Measurements from ENCODE around the gene PYGO2.
"Not testable (repeated sequence)": the region's sequence is repeated elsewhere in the genome, so short reads cannot be mapped to it uniquely, and the experiment has no call there.

Gene PYGO2

GRCh38 chr1:154977762-154978161, 16.2 kb upstream of the PYGO2 start:
- not testable (repeated sequence) for DNase-seq

DNA sequence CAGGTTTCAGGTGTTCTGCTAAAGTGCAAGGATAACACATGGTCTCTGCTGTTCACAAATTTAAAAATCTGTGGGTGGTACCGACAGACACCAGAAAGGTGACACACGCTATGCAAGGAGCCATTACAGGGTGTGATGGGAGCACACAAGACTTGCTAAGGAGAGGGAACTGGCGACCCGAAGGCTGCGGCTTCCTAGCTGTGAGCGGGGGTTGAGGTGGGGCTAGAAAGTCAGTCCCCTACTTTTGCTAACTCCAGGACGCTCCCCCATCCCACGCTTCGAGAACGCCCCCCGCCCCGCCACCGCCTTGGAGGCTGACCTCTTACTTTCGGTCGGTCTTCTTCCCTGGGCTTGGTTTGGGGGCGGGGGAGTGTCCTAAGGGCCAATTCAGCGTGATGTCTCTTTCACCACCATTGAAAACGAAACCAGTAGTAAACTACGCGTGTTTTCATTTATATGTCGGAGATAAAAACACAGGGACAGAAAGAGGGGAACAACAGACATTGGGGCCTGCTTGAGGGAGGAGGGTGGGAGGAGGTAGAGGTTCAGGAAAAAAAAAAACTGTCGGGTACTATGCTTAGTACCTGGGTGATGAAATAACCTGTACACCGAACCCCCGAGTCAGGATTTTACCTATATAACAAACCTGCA, 14.0 kb upstream of the PYGO2 start:
- peak; percentile 23 for DNase-seq

- DNase-seq: peak; percentile 99
Measured at GRCh38 chr1:154974808-154975408, 13.3 kb upstream of the PYGO2 start.

- peak; percentile 99 for DNase-seq
Measured at GRCh38 chr1:154974102-154974807, 12.7 kb upstream of the PYGO2 start, which contains the start of gene CKS1B. CKS1B (plus strand) TSS chr1:154974681; CDS start chr1:154974746, 65 bp downstream.

DNA sequence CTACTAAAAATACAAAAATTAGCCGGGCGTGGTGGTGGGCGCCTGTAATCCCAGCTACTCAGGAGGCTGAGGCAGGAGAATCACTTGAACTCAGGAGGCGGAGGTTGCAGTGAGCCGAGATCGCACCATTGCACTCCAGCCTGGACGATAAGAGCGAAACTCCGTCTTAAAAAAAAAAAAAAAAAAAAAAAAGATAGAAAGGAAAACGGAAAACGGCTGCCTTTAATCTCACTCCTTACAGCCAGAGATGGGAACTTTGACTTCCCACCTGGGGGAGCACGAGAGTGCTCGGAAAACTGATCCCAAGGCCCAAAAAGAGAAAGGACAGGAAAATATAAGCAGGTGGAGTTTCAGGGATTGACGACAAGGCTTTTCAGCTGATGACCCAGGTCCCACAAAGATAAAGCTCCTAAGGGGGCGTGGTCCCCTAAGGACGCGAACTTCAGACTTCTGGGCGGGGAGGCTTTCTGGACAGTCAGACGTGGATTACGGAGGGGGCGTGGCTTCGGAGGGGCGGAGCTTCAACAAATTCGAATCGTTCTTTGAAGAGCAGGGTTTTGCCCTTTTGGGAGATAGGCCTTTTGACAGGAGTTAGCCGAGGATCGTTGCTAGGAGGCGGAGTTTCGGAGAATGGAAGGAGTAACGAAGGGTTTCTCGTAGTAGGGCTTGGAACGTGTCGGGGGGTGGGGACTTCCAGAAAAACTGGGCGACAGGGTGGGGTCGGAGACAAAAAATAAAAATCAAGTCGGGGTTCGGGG, 11.9 kb upstream of the PYGO2 start:
- peak; percentile 92 for DNase-seq

DNA sequence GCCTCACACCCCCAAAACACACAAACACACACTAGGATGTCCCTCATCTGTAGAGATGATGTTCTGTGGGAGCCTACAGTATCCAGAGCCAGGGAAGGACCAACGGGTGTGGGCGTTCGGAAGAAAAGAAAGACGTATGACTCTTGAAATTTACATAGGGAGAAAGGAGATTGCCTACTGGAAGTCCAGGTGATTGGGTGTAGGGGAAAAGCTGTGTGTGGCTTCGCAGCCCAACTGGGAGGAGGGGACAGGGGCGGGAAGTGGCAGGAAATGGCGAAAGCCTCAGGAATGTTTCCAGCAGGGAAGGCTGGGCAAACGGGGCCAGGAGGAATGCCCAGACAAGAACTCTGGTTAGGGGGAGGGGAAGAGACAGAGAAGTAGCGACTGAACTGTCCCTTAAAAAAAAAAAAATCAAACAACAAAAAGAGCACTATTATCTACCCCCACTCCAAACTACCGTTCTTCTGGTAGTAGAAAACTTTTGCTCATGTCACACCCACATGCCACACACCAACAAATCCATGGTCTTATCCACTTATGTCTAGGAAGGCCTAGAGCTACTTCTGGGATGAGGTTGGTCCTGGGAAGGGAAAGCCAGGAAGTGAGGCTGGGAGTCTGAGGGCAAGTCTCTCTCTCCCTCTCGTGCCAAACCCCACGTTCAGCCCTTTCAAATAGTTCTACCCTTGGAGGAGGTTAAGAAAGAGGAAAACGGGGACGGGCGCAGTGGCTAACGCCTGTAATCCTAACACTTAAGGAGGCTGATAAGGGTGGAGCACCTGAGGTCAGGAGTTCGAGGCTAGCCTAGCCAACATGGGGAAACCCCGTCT, 11.1 kb upstream of the PYGO2 start:
- DNase-seq: peak; percentile 38

DNA sequence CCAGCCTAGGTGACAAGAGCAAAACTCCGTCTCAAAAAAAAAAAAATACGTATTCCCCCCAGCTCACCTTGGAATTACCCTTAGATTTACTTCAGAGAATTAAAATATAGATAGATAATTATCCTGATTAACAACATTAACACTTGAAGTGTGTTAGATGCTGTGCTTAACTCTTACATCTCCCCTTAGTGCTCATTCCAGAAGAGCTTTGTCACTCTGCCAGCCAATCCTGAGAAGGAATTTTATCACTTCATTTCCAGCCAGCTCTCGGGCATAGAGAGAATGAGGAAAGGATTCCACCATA, 10.6 kb upstream of the PYGO2 start:
- no peak for DNase-seq

DNA sequence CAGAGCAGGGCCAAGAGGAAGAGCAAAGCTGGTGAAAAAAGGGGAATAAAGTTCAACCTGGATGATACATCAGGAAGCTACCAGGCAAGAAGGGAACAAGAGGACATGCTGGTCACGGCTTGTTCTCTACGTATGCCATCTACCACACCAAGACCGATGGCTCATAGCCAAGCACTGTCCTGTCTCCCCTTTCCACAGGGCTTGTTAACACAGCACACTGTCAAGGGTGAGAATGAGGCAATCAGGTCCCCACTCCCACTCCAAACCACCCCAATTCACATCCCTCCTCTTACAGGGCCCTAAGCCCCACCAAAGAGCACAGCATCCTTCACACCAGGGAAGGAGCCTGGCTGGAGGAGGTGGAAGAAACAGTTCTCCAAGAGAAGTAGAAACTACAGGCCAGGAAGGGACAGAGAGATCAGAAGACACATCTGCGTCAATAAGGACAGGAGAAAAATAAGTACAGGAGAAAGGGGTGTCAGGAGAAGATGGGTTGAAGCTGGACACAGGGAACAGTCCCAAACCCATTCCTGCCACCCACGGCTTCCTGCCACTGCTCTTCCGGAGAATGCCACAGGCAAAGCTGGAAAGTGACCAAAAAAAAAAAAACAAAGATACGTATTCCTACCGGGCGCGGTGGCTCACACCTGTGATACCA, 9.9 kb upstream of the PYGO2 start:
- DNase-seq: no peak

DNA sequence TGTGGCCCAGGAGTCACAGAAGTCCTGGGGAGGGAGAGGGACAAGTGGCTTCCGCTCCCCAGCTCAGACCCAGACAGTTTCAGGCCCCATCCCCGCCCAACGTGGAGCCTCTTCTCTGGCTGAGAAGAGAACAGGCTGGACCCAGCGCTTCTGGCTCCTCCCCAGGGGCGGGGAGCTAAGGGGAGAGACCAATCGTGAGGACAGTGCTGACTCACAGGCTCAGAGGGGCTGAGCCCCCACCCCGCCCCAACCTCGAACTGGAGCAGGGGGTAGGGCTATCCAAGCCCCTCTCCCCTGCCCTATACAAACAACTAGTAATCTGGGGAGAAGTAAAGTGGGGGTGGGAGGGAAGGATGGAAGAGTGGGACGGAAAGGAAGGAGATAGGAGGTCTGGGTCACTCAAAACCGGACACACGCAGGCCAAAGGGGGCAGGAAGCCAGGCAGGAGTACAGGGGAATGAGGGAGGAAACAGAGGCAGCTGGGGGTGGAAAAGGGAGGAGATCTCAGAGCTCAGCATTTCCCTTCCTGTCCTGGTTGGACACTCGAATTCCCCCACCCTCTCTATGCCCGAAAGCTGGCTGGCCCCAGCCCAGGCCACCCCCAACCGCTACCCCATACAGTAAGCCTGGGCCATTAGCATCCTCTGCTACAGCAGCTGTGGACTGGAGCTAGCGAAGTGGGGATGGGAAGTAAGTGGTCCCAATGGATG, 9.2 kb upstream of the PYGO2 start, which contains the start of gene SHC1:
SHC1 (minus strand) TSS at position 117 of the 710 bp plus-strand sequence. CDS start 221 bp downstream, outside the sequence.
- DNase-seq: peak; percentile 85

DNA sequence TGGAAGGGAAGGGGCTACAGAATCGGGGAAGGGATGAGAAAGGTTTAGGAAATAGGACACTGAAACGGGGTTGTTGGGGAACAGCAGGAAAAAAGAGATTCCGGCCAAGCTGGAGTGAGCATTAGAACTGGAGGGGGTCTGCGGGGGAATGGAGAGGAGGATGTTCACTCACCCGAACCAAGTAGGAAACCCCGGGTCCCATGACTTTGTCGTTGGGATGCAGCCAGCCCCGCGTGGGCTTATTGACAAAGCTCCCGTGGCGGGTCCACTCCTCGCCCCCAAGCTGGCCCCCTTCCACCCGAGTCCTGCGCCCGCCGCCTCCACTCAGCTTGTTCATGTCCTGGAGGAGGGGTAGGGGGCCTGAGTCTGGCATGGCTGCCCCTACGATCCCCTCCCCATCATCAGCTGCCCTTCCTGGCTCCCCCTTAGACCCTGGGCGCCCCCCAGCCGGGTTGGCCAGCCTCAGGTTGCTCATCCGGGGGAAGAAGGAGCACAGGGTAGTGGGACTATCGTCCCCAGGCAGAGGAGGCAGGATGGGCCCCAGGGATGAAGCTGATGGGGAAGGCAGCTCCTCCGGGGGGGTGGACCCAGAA, 8.4 kb upstream of the PYGO2 start:
- no peak for DNase-seq

GRCh38 chr1:154969246-154969645, 7.7 kb upstream of the PYGO2 start:
- DNase-seq: no peak

GRCh38 chr1:154968731-154969130, 7.1 kb upstream of the PYGO2 start:
- no peak for DNase-seq

- no peak for DNase-seq
Measured at GRCh38 chr1:154967331-154967950, 5.9 kb upstream of the PYGO2 start.

GRCh38 chr1:154966111-154966510, 4.5 kb upstream of the PYGO2 start:
- DNase-seq: no peak

DNA sequence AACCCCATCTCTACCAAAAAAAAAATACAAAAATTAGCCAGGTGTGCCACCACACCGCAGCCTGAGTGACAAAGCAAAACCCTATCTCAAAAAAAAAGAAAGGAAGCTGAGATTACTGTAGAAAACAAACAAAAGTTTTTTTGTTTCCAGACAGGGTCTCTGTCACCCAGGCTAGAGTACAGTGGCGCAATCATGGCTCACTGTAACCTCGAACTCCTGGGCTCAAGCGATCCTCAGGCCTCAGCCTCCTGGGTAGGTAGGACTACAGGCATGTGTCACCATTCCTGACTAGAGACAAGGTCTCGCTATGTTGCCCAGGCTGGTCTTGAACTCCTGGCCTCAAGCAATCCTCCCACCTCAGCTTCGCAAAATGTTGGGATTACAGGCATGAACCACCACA, 2.8 kb upstream of the PYGO2 start:
- no peak for DNase-seq

GRCh38 chr1:154963643-154964042, 2.1 kb upstream of the PYGO2 start:
- DNase-seq: no peak

DNA sequence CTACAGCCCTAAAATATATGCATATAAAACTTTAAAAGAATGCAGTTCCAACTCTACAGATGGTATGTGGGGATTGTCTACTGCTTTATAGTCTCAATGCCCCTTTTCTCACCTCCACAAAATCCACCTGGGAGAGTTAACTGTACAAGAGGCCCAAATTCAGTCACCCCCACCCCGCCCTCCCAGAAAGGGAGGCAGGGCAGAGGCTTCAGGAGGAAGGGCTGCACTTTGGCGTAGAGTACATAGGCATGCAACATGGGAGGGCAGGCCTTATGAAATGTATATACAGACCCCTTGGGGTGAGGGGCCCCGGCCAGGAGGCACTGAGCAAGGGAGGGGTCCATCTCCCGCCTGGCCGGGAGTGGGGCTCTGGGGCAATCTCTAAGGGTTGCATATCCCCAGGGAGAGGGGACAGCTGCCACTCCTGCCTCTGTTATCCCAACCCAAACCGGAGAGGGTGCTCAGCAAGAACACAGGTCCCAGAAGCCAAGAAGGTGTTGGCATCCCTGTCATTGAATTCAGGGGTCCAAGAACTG, 1.3 kb upstream of the PYGO2 start:
- DNase-seq: no peak

DNA sequence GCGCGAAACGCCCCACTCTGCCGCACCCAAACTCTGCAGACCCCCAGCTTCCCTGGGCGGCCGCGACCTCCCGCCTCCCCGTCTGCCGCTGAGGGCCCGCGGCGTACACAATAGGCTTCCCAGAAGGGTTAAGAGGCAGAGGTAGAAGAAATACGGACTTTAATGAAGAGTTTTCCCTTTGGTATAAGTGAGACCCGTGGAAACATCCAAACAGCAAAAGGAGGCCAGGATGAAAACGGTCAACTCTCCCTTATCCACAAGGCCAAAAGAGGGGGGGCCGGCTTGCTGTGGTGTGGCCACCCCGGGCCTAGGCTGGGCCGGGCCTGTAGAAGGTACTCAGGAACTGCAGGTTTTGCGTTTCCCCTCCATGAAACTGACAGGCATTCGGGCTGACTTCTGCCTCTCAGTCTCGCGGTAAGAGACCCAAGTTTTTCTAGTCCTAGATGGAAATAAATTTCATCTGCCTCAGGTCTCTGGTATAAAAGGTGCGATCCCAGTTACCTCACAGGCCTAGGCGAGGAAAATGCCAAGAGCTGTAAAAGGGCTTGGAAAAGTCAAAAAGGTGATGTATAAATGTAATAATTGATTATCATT, 671 bp upstream of the PYGO2 start:
- DNase-seq: no peak

DNA sequence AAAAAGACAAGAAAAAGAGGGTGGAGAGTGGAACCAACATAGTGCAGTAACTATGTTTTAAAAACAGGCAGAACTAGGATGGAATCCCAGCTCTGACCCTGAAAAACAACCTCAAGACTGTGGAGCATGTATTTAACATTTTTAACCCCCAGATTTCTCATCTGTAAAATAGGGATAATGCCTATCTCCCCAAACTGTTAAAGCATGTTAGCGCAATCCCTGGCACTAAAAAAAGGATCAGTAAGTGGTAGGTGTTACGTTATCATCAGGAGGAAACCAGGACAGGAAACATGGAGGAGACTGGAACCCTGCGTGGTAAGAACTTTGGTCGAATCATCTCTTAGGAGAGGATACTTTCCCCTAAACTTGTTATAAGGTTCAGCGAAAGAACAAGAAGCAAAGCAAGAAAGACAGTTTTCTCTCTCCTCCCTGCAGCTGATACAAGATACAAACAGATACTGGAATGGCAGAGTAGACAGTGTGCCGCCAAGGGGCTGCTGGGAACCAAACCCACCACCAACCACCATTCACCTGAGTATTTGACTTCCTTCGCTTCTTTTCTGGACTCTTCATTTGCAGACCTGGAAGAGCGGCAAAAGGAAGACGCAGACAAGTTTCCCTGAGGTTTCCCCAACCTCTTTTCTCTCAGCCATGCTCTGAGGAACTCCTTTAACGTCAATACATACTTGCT, 991 bp downstream of the PYGO2 start:
- no peak for DNase-seq

All from NCI-H2227 treated with DMSO at 0.1 percent for 48 hours (cell line).